PC-9 (cell line): ENCODE results near the gene NUDT3.

Experiments
- EZH2 ChIP-seq: fragments of 200-600 bp; sonication (generic); IDR thresholded peaks from 2 replicates; pipeline ENCODE4 v1.8.0; 2017; ENCODE audit warnings: antibody characterized with exemption, low read depth
- TF ChIP-seq, protein P1 (sequence below): fragments of 200-600 bp; sonication (generic); conservative IDR thresholded peaks from 2 replicates; pipeline ENCODE4 v1.6.1; 2017; ENCODE audit warnings: mixed run types, antibody characterized with exemption, mild to moderate bottlenecking, moderate library complexity

DNA sequence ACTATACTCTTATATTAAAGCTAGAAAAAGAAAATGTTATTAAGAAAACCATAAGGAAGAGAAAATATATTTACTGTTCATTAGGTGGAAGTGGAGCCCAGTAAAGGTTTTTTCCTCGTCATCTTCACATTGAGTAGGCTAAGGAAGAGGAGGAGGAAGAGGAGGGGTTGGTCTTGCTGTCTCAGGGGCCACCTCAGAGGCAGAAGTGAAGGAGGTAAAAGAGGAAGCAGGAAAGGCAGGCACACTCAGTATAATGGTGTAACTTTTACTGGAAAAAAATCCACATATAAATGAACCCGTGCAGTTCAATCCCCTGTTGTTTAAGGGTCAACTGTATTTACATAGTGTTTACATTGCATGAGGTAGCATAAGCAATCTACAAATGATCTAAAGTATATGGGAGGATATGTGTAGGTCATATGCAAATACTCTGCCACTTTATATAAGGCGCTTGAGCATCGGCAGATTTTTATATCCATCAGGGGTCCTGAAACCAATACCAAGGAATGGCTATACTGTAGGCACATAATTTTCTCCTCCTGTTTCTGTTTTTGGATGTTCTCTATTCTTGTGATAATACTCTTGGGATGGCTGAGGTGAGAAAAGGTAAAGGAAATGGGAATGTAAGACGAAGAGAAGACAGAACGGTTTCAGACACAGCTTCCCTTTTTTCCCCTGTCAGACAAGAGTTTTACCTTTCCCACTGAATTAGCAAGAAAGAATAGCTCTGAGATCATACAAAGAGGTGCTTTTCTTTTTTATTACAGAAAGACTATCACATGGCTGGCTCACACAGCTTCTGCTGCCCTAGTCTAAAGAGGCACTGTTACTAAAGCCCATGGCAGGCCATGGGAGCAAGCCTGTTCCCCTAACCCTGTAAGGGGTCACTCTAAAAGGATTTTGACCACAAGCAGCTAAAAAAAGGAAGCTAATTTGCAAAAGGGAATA lies 59.9 kb downstream of the NUDT3 start:
- TF ChIP-seq, protein P1, sequence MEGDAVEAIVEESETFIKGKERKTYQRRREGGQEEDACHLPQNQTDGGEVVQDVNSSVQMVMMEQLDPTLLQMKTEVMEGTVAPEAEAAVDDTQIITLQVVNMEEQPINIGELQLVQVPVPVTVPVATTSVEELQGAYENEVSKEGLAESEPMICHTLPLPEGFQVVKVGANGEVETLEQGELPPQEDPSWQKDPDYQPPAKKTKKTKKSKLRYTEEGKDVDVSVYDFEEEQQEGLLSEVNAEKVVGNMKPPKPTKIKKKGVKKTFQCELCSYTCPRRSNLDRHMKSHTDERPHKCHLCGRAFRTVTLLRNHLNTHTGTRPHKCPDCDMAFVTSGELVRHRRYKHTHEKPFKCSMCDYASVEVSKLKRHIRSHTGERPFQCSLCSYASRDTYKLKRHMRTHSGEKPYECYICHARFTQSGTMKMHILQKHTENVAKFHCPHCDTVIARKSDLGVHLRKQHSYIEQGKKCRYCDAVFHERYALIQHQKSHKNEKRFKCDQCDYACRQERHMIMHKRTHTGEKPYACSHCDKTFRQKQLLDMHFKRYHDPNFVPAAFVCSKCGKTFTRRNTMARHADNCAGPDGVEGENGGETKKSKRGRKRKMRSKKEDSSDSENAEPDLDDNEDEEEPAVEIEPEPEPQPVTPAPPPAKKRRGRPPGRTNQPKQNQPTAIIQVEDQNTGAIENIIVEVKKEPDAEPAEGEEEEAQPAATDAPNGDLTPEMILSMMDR: no peak
- no peak for TF ChIP-seq EZH2
